ENCODE data around the gene NUP62CL.

Gene NUP62CL

DNA sequence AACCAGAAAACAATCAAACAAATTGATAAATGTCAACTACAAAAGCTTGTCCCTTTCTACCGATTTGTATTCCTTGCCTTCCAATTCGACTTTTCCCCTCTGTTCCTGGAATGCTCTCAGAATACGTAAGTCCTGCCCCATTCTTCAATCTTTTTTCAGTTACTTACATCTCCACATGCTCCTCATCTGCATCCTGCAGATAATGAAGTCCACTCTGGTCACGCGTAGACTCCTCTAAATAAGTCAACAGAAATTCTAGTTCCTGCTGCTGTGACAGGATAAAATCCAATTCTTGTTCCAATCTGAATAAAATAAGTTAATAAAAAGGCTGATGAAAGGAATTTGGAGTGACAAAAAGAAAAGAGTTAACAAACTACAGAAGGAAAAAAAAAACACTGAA is 53.2 kb downstream of the NUP62CL start:
- no peak for DNase-seq (ENCODE audit: low read depth in 2 of 3, low spot score in 1 of 3)

DNA sequence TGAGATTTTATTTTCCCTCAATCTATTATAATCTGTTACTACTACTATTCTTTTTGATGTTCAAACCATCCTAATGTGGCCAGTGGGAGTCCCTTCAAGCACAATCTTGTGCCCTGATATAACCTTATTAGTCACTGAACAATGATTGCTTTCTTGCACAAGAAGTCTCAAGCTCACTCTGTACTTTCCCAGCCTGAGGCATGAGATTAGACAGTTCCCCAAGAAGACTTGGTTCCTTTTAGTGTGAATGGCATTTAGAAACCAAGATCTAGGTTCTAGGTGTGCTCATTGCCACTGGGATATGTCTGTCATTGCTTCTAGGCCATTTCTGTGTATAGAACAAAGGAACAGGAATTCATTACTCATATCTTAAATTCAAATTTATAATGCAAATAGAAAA is 59.6 kb downstream of the NUP62CL start:
- no peak for DNase-seq (ENCODE audit: low read depth in 2 of 3, low spot score in 1 of 3)

- DNase-seq (ENCODE audit: low read depth in 2 of 3, low spot score in 1 of 3) = no peak
Measured at GRCh38 chrX:107135965-107136307, 70.3 kb downstream of the NUP62CL start.

DNA sequence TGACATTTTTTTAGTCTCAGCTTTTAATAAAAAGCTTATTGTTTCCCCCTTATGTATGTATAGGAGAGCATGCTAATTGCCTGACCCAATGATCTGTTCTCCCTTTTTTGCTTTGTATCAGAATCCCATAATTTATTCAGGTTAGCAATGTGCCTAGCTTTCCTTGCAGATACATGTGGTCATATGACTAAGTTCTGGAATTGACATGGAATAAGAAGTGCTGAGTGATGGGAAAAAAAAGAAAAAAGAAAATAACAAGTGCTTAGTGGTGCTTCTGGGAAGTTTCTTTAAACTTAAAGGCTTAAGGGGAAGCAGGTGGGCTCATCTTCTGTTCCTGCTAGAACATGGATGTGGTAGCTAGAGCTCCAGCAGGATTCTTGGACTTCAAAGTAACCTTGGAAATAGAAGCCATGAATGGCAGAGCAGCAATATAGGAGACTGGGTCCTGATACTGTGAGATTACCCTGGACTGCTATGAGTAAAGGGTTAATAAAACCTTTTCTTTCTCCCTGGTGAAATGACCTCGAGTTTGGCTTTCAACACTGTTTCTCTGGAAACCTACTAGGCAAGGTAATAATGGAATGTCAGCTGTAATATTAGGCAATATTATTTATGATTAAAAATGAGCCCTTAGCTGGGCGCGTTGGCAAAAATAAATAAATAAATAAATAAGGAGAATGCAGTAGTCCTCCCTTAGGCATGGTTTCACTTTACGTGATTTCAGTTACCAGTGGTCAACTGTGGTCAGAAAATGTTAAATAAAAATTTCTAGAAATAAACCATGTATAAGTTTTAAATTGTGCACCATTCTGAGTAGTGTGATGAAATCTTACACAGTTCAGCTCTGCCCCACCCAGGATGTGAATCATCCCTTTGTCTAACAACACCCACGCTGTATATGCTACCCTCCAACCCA is 70.9 kb downstream of the NUP62CL start:
- DNase-seq (ENCODE audit: low read depth in 2 of 3, low spot score in 1 of 3) = no peak

GRCh38 chrX:107123750-107124149 is 82.5 kb downstream of the NUP62CL start:
- DNase-seq (ENCODE audit: low read depth in 2 of 3, low spot score in 1 of 3) = no peak

DNA sequence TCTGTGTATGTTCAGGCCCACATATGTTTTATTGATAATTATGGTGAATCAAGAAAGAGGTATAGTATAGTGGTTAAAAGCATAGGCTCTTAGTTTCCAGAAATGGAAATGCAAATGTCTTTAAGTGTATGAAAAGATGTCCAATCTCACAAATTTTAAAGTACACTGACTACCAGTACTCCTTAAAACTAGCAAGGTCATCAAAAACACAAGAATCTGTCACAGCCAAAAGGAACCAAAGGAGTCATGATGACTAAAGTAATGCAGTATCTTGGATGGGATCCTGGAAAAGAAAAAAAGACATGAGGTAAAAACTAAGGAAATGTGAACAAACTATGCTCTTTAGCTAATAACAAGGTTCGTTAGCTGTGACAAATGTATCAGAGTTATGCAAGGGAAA is 87.0 kb downstream of the NUP62CL start:
- no peak for DNase-seq (ENCODE audit: low read depth in 2 of 3, low spot score in 1 of 3)

DNA sequence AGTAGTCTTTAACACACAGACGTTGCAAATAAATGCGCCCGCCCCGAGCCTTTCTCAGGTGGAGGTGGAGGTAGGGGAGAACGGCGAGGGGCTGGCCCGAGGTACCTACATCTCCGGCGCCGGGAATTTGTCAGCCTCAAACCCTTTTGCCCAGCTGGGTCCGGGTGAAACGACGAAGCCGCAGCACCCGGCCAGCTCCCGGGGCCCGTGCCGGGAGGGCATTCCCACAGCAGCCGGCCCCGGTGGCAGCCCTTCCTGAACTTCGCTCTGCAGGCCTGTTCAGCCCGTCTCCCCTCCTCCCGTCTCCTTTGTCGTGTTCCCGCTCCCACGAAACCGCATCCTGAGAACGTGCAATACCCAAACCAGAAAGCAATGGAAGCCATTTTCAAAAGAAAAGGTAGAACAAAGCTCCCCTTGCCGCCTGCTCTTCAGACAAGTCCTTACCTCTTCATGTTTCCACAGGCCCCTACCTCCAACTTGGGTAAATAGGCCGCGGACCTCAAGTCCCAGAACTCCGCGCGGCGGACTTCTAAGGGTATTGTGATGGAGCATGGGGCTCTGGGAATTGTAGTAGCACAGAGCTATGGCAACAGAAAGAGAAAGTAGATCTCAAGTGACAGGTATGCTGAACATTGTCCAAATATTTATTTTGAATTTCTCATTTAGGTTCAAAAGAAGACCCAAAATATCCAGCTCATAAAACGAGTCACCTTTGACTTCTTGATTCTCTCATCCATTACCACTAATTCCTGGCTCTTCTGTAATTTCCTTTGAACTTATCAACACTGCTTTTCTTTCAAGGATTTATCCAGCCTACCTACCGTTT is 87.7 kb downstream of the NUP62CL start, which contains the start of gene RBM41:
RBM41 (minus strand) TSS at position 501 of the 826 bp plus-strand sequence; CDS start at position 452, 49 bp downstream.
- peak; percentile 33 to 55 (median 54) for DNase-seq (ENCODE audit: low read depth in 2 of 3, low spot score in 1 of 3)

GRCh38 chrX:107117993-107118321 is 88.3 kb downstream of the NUP62CL start:
- no peak for DNase-seq (ENCODE audit: low read depth in 2 of 3, low spot score in 1 of 3)

DNA sequence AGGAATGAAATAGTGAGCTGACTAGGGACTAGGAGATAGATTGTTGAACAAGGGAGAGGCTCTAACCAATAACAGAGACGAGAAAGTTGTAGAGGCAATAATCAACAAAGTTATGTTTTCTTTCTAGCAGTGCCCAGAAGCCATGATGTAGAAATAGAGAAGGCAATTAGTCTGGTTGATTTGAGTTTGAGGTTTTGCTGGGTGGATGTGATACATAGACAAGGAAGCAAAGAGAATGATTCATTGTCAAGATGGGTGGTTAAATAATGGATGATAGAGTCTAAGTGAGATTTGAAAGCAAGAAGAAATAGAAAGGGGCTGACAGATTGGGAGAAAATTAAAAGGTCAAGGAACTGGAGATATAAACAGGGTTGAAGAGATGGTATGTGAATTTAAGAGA is 98.8 kb downstream of the NUP62CL start:
- no peak for DNase-seq (ENCODE audit: low read depth in 2 of 3, low spot score in 1 of 3)

- no peak for DNase-seq (ENCODE audit: low read depth in 2 of 3, low spot score in 1 of 3)
Measured at GRCh38 chrX:107102980-107103379, 103.3 kb downstream of the NUP62CL start.

DNA sequence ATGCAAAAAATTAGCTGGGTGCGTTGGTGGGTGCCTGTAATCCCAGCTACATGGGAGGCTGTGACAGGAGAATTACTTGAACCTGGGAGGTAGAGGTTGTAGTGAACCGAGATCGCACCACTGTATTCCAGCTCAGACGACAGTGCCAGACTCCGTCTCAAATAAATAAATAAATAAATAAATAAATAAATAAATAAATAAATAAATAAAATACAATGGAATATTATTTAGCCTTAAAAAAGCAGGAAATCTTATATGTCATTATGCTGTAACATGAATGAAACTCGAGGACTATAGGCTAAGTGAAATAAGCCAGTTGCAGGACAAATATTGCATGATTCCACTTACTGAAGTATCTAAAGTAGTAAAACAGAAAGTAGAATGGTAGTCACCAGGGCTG is 130.1 kb downstream of the NUP62CL start:
- no peak for DNase-seq (ENCODE audit: low read depth in 2 of 3, low spot score in 1 of 3)

Data from stimulated activated CD4-positive, alpha-beta T cell treated with anti-CD3 and anti-CD28 coated beads, Interleukin-12 subunit alpha, Interleukin-12 subunit beta, amount 100 ng/mL, for 48 hours (primary cell).